ENCODE measurements around the gene FAM83B. TPM values are rescaled to one million over a fixed set of nuclear protein-coding genes. Genes with fewer than 3 reads are reported as not detected.

The FAM83B gene
- total and polyA plus RNA-seq, 2 of the 13 experiments (the other 11 are each of a cell fraction or from before 2014, with no cell fraction given): not detected

DNA sequence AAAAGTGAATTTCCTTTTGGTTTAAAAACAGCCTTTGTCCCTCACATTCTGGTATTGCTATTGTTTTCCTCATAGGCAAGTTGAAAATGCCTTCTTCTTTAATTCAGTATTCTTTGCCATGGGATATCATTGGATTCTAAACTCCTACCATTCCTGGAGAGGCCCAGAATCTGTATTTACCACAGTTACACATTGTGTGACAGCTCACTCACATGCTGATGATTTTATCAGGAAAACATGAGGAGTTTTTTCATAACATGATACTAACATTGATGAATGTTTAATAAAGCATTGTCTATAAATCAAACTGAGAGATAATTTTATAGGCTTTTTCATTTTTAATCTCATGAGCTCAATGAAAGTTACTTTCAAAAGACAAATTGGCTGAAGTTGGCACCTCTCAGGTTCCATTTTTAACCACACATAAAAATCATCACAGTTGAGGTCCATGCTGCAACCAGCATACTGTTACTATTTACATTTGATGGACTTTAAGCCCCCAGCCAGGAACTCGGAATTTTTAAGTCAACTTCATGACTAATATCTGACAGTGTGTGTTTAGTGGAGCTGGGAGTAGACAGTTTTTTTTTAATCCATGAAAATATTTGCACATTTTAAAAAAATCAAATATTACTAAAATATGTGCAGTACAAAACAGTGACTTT, 82.8 kb downstream of the FAM83B start:
- Histone ChIP-seq H3K36me3 (replicated peaks in 1 of 2; ENCODE audit: control insufficient read depth in 1 of 2, insufficient read depth in 2 of 2, low read length in 2 of 2) (no peaks in the 10 kb centered on the region), H3K27ac (ENCODE audit: extremely low read length, insufficient read depth, low read length) (peak overlapping the region; percentile 60), H3K79me2 (ENCODE audit: insufficient read depth, low read length) (no peaks in the 10 kb centered on the region), H3K4me3 (replicated peaks in 1 of 3; ENCODE audit: insufficient read depth in 1 of 3, low read depth in 2 of 3, low read length in 3 of 3) (peak overlapping the region in 1 of 3 experiments; percentile 34; a peak in 2 of 6 replicates), H2AFZ (ENCODE audit: low read length) (peak overlapping the region; percentile 39), H3K27me3 (ENCODE audit: control insufficient read depth in 1 of 2, insufficient read depth in 2 of 2, low read length in 2 of 2) (no peaks in the 10 kb centered on the region), H3K4me2 (ENCODE audit: low read depth, low read length) (peak overlapping the region; percentile 61), H3K9ac (ENCODE audit: insufficient read depth, low read depth, low read length) (no peak overlapping the region), H3K9me3 (ENCODE audit: low read length) (peaks cover 26% of the 10 kb centered on the region), H4K20me1 (ENCODE audit: insufficient read depth, low read length) (no peaks in the 10 kb centered on the region), H3K4me1 (ENCODE audit: insufficient read depth, low read length) (peaks cover 32% of the 10 kb centered on the region)
- intact Hi-C loops (cut with micrococcal nuclease; ENCODE audit: unreplicated experiment): no loop called here
- BruUV-seq (replicated peaks): no TSS peak
- WGBS (ENCODE audit: low lambda C conversion rate): 0% methylated on average over 1 of the region's 1 CpG
- ATAC-seq (peak; percentile 100), DNase-seq (ENCODE audit: low spot score) (peak; percentile 92), FAIRE-seq (peak; percentile 30)
- ChIA-PET CTCF (ENCODE audit: low intra/inter-chr PET ratio, low total read pairs) (no interaction called here), POLR2A (no interaction called here)
- in situ Hi-C loops (cut with HindIII; ENCODE audit: extremely low pct_ligation_motif_present, low pct_unique_long_range_greater_than_20kb): no loop called here
- TF ChIP-seq GTF2F1 (IDR thresholded peaks at IDR 0.05; ENCODE audit: low read length) (no peak), CREM (IDR thresholded peaks at IDR 0.05) (peak; percentile 68), CREM (CRISPR knock-in tag; IDR thresholded peaks at IDR 0.05) (no peak), MYNN (CRISPR knock-in tag; IDR thresholded peaks at IDR 0.05; ENCODE audit: low read depth) (no peak), ZNF839 (CRISPR knock-in tag; IDR thresholded peaks at IDR 0.05; ENCODE audit: borderline replicate concordance) (no peak), ZFP1 (CRISPR knock-in tag; IDR thresholded peaks at IDR 0.05) (peak; percentile 87; the same call in 1 of the 2 replicates), NFIC (IDR thresholded peaks at IDR 0.05; ENCODE audit: low read length) (peak; percentile 94), ZNF136 (CRISPR knock-in tag; IDR thresholded peaks at IDR 0.05; ENCODE audit: low read depth) (0 out of 2 replicates have a peak, but pooled peaks have one; percentile 56), ZMYM4 (CRISPR knock-in tag; IDR thresholded peaks at IDR 0.05) (peak; percentile 68; the same call in 1 of the 2 replicates), NRL (CRISPR knock-in tag; IDR thresholded peaks at IDR 0.05; ENCODE audit: borderline replicate concordance) (no peak), SMARCE1 (IDR thresholded peaks at IDR 0.05; ENCODE audit: borderline replicate concordance) (peak; percentile 99), RFXAP (CRISPR knock-in tag; IDR thresholded peaks at IDR 0.05; ENCODE audit: borderline replicate concordance) (no peak; the same call in 1 of the 2 replicates), NFKB2 (CRISPR knock-in tag; IDR thresholded peaks at IDR 0.05; ENCODE audit: borderline replicate concordance) (no peak), HOXD1 (CRISPR knock-in tag; IDR thresholded peaks at IDR 0.05) (0 out of 2 replicates have a peak, but pooled peaks have one; percentile 35), ZNF562 (CRISPR knock-in tag; IDR thresholded peaks at IDR 0.05; ENCODE audit: borderline replicate concordance) (no peak), ZNF607 (CRISPR knock-in tag; IDR thresholded peaks at IDR 0.05; ENCODE audit: borderline replicate concordance) (no peak), HDAC2 (CRISPR knock-in tag; IDR thresholded peaks at IDR 0.05) (peak; percentile 62), HOXA9 (CRISPR knock-in tag; IDR thresholded peaks at IDR 0.05; ENCODE audit: borderline replicate concordance) (no peak), SIX1 (CRISPR knock-in tag; IDR thresholded peaks at IDR 0.05; ENCODE audit: borderline replicate concordance) (peak; percentile 83; the same call in 1 of the 2 replicates), GLI4 (CRISPR knock-in tag; IDR thresholded peaks at IDR 0.05; ENCODE audit: borderline replicate concordance) (no peak), KDM1A (CRISPR knock-in tag; IDR thresholded peaks at IDR 0.05) (0 out of 2 replicates have a peak, but pooled peaks have one; percentile 23), MED1 (CRISPR knock-in tag; IDR thresholded peaks at IDR 0.05) (peak; percentile 63), ZNF567 (CRISPR knock-in tag; IDR thresholded peaks at IDR 0.05; ENCODE audit: borderline replicate concordance) (no peak), FOXK1 (CRISPR knock-in tag; IDR thresholded peaks at IDR 0.05; ENCODE audit: borderline replicate concordance, low read depth) (peak; percentile 66; the same call in 1 of the 2 replicates), ZFP37 (CRISPR knock-in tag; IDR thresholded peaks at IDR 0.05; ENCODE audit: borderline replicate concordance) (no peak)
- TF ChIP-seq, protein P1, sequence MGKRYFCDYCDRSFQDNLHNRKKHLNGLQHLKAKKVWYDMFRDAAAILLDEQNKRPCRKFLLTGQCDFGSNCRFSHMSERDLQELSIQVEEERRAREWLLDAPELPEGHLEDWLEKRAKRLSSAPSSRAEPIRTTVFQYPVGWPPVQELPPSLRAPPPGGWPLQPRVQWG (CRISPR knock-in tag; IDR thresholded peaks at IDR 0.05; ENCODE audit: borderline replicate concordance, low read depth): no peak
- TF ChIP-seq, protein P2, sequence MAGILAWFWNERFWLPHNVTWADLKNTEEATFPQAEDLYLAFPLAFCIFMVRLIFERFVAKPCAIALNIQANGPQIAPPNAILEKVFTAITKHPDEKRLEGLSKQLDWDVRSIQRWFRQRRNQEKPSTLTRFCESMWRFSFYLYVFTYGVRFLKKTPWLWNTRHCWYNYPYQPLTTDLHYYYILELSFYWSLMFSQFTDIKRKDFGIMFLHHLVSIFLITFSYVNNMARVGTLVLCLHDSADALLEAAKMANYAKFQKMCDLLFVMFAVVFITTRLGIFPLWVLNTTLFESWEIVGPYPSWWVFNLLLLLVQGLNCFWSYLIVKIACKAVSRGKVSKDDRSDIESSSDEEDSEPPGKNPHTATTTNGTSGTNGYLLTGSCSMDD (CRISPR knock-in tag; IDR thresholded peaks at IDR 0.05): no peak

All from HepG2 (cell line).